CD4-positive, alpha-beta T cell treated with Interferon alpha-2 for 1 hour (primary cell): ENCODE results near the gene TMPRSS9.
A peak's percentile ranks its signal among the peaks of the same experiment; 100 is the strongest.
"Not testable (repeated sequence)": the region's sequence is repeated elsewhere in the genome, so short reads cannot be mapped to it uniquely, and the experiment has no call there.

Source experiments
- DNase-seq, 2 donors: peaks; one replicate each; pipeline ENCODE4 v3.0.0-alpha.2; 2020 to 2022

Gene TMPRSS9

GRCh38 chr19:2441096-2441752 lies 81.2 kb downstream of the TMPRSS9 start:
- no peak for DNase-seq

- no peak for DNase-seq
Measured at GRCh38 chr19:2443116-2443784, 83.2 kb downstream of the TMPRSS9 start.

GRCh38 chr19:2443785-2444182 lies 83.7 kb downstream of the TMPRSS9 start:
- DNase-seq = no peak

- no peak for DNase-seq
Measured at GRCh38 chr19:2444251-2445002, 84.4 kb downstream of the TMPRSS9 start.

GRCh38 chr19:2446381-2446780 lies 86.3 kb downstream of the TMPRSS9 start:
- DNase-seq = peak; percentile 8 to 30

- DNase-seq = no peak
Measured at GRCh38 chr19:2449019-2449418, 89.0 kb downstream of the TMPRSS9 start.

GRCh38 chr19:2451138-2451537 lies 91.1 kb downstream of the TMPRSS9 start:
- no peak for DNase-seq

- no peak for DNase-seq
Measured at GRCh38 chr19:2451741-2452140, 91.7 kb downstream of the TMPRSS9 start.

- no peak for DNase-seq
Measured at GRCh38 chr19:2453431-2454025, 93.5 kb downstream of the TMPRSS9 start.

GRCh38 chr19:2454199-2454961 lies 94.3 kb downstream of the TMPRSS9 start:
- DNase-seq = no peak

GRCh38 chr19:2454962-2455850 lies 95.1 kb downstream of the TMPRSS9 start:
- no peak for DNase-seq

GRCh38 chr19:2455851-2456570 lies 95.9 kb downstream of the TMPRSS9 start:
- peak; percentile 42 to 62 for DNase-seq

GRCh38 chr19:2457394-2458037 lies 97.5 kb downstream of the TMPRSS9 start:
- no peak for DNase-seq

- DNase-seq = no peak
Measured at GRCh38 chr19:2458054-2458453, 98.0 kb downstream of the TMPRSS9 start.

- not testable (repeated sequence) for DNase-seq
Measured at GRCh38 chr19:2458776-2459175, 98.7 kb downstream of the TMPRSS9 start.

- no peak for DNase-seq
Measured at GRCh38 chr19:2460245-2460644, 100.2 kb downstream of the TMPRSS9 start.

- peak; percentile 32 to 65 for DNase-seq
Measured at GRCh38 chr19:2461751-2462634, 101.9 kb downstream of the TMPRSS9 start.

- no peak for DNase-seq
Measured at GRCh38 chr19:2462635-2463421, 102.8 kb downstream of the TMPRSS9 start.
